HG02970 (cell line): Measurements from ENCODE around the gene SETD5.
"Not testable (repeated sequence)": the region's sequence is repeated elsewhere in the genome, so short reads cannot be mapped to it uniquely, and the experiment has no call there.

ENCODE experiments used
- ATAC-seq: cut with Tn5 transposase; IDR thresholded peaks from one replicate; pipeline ENCODE4 v1.9.1; 2021; ENCODE audit warnings: mild to moderate bottlenecking, moderate library complexity, moderate number of reproducible peaks; ENCODE audit not compliant: unreplicated experiment, low FRiP score

SETD5 gene

GRCh38 chr3:9448643-9449042 is 51.2 kb downstream of the SETD5 start:
- no peak for ATAC-seq

DNA sequence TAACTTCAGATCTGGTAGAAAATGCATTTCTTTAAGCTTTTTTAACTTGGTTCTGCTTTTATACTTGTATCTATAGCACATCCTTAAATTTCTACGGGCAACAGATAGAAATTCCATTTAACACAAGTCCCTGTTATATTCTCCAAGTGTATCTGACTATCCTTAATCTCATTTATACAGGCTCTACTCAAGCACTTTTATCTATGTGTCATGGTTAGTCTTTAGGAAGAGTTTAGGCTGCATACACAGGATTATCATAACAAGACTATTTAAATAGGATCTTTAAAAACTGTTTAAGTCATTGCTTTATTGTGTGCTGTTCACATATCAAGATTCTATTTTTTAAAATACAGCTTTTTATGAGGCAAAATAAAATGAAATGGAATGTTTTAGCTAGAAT is 52.7 kb downstream of the SETD5 start:
- no peak for ATAC-seq

GRCh38 chr3:9450991-9451390 is 53.6 kb downstream of the SETD5 start:
- ATAC-seq: no peak

GRCh38 chr3:9452417-9452816 is 55.0 kb downstream of the SETD5 start:
- no peak for ATAC-seq

GRCh38 chr3:9455596-9456131 is 58.2 kb downstream of the SETD5 start:
- no peak for ATAC-seq

DNA sequence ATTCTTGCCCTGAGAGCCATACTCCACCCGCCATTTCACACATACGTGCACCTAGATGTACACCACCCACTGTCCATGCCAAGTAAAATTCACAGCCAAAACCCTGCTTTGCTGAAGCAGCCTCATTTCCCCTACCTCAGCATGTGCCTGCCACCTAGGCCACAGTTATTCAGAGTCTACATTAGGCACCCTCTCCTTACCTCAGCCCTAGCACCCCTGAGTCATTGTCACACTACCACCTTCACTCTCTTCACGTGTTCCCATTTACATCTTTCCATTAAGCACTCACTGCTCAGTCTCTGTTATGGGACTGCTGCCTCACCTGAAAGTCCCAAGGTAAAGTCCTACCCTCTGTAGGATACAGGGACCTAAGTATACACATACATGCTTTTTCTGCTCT is 70.0 kb downstream of the SETD5 start:
- ATAC-seq: no peak

DNA sequence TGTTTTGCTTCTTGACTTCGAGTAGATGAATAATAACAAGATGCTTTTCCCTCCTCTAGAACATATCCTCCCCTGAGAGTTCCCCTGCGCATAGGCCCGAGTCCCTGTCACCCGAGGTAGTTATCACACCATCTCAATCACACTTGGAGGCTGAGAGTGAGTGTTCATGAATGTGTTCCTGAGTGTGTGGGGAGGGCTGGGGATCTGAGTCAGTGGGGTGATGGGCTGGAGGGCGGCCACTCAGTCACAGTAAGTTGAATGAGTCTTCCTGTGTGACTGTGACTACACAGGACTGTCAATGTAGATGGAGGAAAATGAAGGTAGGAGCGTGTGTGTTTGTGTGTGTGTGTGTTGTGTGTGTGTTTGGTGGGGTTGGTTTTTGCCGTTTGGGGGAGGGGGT is 71.0 kb downstream of the SETD5 start:
- ATAC-seq: no peak

DNA sequence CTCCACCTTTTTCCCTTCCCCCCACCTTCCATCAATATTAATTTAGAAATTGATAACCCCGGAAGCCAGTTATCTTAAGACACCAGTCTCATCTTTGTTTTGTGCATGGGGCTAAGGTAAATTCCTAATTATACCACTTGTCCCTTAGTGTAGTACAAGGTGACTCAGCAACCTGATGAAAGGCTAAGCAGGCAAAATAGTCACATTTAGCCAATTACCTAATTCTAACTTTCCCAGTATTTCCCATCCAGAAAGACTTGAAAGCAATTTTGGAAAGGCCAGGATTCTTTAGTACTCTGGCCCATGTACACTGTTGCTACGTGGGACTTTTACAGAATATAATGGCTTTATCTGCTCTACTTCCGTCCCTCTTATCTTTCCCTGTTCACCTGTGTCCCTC is 72.6 kb downstream of the SETD5 start:
- ATAC-seq: no peak

DNA sequence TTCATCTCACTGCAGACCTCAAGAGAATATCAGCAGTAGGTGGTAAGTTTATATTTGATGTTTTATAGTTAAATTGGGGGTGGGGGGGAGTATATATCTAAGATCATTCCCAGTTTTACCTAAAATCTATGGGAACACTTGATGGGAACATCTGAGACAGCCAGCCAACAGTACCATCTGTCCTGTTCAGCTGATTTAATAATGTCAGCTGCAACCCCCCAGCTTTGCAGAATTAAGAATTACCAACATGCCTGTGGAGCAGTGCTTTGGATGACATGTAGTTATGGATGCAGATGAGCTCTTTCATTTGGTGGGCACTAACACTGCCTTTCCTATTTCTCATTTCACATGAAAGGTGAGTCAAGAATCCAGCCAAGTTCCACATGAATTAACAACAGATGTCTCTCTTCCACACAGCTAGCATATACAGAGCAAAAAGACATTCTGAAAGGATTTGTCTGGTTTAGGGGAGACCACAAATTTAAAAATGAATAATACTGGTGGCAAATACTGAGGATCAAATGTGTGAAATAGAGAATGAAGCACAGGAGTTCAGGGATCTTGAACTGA is 76.2 kb downstream of the SETD5 start:
- ATAC-seq: no peak

GRCh38 chr3:9474482-9474881 is 77.1 kb downstream of the SETD5 start:
- no peak for ATAC-seq

DNA sequence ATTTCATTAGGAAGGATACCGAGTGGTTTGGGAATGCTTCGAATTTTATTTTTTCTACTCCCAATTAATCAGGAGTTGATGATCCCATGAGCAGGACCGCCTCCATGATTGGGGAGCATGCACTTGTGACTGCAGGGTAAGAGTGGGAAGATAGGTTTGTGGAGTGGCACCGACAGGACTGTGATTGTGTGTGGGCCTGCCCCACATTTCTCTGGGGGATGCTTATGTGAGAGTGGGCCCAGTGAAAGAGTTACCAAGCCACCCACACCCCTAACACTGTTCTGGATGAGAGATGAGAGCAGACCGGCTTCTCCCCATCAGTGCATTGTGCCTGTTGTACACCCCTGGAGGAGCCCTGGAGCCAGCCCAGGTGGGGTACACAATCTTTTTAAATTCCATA is 79.5 kb downstream of the SETD5 start:
- ATAC-seq: no peak

- ATAC-seq: no peak
These were observed 82.8 kb downstream of the SETD5 start for GRCh38 chr3:9480265-9480664.

GRCh38 chr3:9485248-9485647 is 87.8 kb downstream of the SETD5 start:
- no peak for ATAC-seq

DNA sequence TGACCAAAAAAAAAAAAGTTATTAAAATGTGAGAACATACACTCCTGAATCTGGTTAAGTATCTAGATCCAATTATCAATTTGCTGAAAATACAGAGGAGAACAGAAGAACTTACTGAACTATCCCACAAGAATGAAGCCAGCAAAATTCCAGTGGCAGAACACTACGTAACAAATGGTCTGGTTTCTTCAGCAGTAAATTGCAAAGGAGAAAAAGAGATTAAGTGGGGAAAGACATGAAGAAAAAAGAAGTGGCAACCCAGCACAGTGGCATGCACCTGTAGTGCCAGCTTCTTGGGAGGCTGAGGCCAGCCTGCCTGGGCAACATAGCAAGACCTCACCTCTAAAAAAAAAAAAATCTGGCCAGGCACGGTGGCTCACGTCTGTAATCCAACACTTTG is 94.1 kb downstream of the SETD5 start:
- no peak for ATAC-seq

DNA sequence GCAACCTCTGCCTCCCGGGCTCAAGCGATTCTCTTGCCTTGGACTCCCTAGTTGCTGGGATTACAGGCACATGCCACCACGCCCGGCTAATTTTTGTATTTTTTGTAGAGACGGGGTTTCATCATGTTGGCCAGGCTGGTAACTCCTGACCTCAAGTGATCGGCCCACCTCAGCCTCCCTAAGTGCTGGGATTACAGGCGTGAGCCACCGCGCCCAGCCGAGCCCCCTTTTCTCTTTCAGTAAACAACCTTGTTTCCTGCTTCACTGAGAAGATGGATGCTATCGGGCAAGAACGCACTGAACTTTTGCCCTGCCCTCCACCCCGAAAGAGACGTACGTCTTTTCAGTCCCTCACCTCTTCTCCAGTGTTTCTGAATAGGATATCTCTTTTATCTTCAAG is 96.6 kb downstream of the SETD5 start:
- ATAC-seq: not testable (repeated sequence)

DNA sequence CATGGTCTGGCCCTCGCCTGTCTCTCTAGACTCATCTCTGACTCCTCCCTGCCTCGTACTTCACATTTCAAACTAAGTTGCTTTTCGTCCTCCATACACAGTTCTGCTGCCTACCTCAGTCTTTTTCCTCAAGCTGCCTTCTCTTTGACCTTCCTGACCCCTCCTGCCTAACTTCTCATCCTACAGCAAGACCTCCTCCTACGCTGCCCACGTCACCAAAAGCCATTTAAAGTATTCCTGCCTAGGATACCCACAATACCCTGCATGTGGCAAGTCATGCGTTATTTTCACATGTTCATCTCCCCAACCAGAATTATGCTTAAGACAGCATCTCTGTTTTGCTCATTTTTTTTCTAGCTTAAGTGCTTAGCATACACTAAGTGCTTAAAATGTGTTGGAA is 99.5 kb downstream of the SETD5 start:
- no peak for ATAC-seq

GRCh38 chr3:9497821-9498565 is 100.6 kb downstream of the SETD5 start:
- no peak for ATAC-seq

DNA sequence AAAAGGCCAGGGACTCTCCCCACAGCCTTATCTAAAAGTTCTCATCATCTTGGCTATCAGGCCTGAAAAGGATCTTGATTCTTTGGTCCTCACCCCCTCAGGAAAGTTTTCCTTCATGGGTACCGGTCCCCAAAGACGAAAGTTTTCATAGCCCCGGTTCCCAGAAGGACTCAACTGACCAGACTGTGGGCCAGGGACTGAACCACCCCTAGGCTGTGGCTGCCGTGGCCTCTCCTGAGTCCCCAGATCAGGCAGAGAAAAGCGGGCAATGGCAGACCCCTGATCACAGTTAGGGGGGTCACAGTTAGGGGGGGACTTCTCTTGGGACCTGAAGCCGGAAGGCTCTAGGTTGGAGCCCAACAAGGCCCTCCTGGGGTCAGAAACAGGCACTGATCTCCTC is 101.4 kb downstream of the SETD5 start:
- ATAC-seq: no peak

- ATAC-seq: no peak
These were observed 102.2 kb downstream of the SETD5 start for GRCh38 chr3:9499455-9500107.

DNA sequence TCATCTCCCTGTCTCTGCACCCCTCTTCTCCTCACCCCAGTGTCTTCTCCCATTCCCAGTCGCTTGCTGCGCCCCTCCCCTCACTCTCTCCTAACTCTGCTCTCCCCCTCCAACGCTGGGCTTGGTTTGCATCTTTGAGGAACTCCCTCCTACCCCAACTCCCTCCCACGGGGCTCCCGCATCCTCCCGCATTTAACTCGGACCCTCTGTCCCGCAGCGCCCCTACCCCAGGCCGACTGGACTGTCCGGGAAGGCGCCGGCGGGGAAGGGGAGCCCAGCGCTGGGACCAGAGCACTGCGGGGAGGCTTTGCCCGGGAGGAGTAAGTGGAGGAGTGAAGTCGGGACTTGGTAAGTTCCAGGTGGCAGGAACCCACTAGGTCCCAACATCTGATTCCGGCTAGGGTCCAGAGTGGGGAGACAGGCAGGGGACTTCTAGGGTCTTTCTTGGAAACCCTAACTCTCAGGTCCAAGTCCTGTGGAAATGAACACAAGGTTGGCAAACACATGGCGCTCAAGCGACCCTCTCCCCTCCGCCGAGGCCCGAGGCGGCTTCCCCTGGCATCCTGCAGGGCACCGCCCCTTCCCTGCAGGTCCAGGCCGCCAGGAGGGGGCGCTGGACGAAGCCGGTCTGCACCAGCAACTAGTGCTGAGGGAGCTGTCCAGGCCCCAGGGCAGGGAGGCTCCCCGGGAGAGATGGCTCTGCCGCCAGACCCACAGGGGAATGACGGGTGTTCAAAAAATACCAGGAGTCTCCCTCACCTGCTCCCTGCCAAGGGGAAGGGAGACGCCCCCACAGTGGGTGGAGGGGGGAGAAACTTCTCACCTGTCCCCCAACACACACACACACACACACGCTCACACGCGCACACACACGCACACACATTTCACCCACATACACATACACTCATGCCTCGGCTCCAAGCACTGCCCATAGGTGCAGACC is 103.0 kb downstream of the SETD5 start:
- ATAC-seq: no peak

GRCh38 chr3:9501226-9501625 is 103.8 kb downstream of the SETD5 start:
- no peak for ATAC-seq
